DLD1 (cell line): ENCODE results near the gene CHRNA1.

ENCODE experiments used
- in situ Hi-C: cut with HindIII; loops from 2 replicates; pipeline ENCODE4 v1.10.0; 2017; ENCODE audit warnings: low sequenced_read_pairs

CHRNA1 gene

DNA sequence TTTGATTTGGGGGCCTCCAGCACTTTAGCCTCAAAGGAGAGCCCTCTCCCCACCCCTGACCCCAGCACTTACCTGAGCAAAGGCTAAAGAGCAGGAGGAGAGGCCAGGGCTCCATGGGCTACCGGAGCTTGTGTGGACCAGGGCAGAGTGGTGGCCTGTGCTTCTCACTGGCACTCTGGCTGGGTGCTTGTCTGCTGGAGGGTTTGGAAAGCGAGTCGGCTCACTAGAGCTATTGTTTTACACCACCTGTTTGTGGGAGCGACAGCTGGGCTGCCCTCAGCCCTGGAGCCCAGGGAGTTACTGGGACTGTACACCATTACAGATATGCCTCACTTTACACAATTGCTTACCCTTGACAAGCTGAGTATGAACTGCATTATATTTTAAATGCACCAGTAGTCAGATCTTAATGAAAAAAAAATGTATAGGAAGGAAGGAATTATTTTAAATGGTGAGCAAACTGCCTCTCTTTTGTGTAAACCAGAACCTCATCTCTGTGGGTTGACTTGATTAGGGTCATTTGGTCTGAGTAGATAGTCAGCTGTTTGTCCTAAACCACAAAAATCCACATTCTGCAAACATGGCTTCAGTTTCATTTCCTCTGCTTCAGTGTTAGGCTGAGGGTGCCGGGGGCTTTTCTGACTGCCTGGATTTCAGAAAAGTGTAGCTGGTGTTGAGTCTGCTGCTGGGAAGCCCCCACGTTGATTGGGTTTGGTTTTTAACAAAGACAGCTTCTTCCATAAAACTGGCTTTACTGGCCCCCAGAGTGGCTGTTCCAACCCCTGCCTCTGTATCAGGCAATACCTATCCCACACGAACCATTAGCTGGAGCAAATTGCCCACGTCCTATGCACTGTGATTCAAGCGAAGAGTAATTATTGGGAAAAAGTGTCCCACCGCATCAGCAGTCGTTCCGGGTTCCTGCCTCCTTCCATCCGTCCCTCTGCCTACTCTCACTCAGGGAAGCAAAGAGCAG is at the start of gene CHRNA1:
Gene CHRNA1 (minus strand): TSS at position 193 of the 976 bp plus-strand sequence. CDS start 78 bp downstream, at position 115.
- in situ Hi-C loops, result no loop called here

- in situ Hi-C loops, result no loop called here
Observed at GRCh38 chr2:174812037-174812436, 47.8 kb upstream of the CHRNA1 start.

GRCh38 chr2:174807931-174808330 is 43.7 kb upstream of the CHRNA1 start:
- in situ Hi-C loops, result no loop called here

GRCh38 chr2:174805803-174806202 is 41.5 kb upstream of the CHRNA1 start:
- in situ Hi-C loops, result no loop called here

GRCh38 chr2:174802459-174802858 is 38.2 kb upstream of the CHRNA1 start:
- in situ Hi-C loops, result no loop called here

- in situ Hi-C loops, result no loop called here
Observed at GRCh38 chr2:174800436-174801205, 36.3 kb upstream of the CHRNA1 start.

DNA sequence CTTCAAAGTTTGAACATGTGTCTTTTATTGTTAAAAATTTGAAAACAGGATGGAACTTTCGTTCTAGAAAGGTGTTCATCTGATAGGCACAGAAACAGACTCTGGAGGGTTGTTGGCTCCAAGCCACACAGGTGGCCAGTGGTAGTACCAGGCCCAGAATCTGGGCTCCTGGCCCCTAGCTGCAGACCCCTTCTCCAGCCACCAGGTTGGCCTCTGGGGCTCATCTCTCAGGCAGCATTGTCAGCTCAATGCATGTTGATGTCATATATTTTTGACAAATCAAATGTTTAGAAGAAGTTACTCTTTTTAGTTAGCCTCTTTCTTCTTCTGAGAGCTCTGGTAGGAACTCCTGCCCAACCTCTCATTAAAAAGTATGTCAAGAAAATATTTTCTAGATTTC is 34.5 kb upstream of the CHRNA1 start:
- in situ Hi-C loops, result no loop called here

DNA sequence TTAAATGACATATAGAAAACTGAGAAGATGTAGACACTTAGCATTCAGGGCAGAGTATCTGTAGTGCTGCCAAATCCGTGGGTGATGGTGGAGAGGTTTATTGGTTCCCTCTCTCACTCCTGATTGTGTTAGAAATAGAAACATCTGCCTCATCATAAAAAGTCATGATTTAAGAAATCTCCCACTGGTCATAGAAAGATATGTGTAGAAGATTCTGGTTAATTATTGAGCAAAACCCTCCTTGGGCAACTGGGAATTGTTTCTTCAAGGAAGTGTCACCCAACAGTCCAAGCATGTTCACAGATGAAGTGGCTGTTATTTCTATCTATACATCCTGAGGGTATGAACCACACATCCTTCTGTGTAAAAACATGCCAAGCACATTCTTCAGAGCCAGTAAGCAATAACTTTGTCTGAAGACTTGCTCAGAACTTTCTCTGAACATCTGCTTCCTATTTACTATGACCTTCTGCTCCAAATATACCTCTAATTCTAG is 33.6 kb upstream of the CHRNA1 start:
- in situ Hi-C loops, result no loop called here

GRCh38 chr2:174796319-174796771 is 32.1 kb upstream of the CHRNA1 start:
- in situ Hi-C loops, result no loop called here

DNA sequence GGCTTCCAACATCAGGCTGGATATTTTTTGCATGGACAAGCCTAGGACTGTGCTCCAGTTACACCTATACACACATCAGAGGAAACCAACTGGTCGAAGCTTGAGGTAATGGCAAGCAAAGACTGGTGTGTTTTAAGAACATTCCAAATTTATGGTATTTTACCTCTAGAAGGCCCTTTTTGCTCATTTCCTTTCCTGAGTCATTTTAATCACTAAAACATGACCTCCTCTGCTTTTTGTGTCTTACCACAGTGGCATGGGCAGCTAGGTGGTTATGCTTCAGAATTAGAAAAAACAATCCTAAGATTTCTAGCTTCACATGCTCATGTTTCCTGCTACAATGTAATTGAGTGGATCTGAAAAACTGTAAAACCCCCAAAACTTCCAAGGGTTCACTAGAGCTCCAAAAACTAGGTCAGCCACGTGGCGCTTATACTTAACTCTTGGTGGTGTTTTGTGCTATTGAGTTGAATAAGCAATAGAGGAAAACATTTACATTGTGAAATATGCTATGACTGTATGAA is 30.6 kb upstream of the CHRNA1 start:
- in situ Hi-C loops, result no loop called here

GRCh38 chr2:174792309-174793025 is 28.2 kb upstream of the CHRNA1 start:
- in situ Hi-C loops, result no loop called here

GRCh38 chr2:174791746-174792280 is 27.5 kb upstream of the CHRNA1 start:
- in situ Hi-C loops, result no loop called here

GRCh38 chr2:174791020-174791419 is 26.7 kb upstream of the CHRNA1 start:
- in situ Hi-C loops, result no loop called here

DNA sequence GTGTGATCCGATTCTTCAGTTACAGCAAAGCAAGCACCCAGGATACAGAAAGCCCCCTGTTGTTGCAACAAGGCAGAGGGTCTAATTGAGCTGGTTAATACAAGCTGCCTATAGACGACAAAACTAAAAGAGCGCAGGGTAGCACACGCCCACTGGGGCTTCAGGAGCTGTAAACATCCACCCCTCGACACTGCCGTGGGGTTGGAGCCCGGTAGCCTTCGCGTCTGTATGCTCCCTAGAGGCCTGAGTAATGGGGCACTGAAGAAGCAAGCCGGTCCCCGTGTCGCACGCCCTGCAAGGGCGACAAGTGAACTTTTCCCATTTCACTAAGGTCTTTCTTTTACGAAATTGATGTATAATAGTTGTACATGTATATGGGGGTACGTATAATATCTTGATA is 24.7 kb upstream of the CHRNA1 start:
- in situ Hi-C loops, result no loop called here

GRCh38 chr2:174788291-174788929 is 24.1 kb upstream of the CHRNA1 start:
- in situ Hi-C loops, result no loop called here

DNA sequence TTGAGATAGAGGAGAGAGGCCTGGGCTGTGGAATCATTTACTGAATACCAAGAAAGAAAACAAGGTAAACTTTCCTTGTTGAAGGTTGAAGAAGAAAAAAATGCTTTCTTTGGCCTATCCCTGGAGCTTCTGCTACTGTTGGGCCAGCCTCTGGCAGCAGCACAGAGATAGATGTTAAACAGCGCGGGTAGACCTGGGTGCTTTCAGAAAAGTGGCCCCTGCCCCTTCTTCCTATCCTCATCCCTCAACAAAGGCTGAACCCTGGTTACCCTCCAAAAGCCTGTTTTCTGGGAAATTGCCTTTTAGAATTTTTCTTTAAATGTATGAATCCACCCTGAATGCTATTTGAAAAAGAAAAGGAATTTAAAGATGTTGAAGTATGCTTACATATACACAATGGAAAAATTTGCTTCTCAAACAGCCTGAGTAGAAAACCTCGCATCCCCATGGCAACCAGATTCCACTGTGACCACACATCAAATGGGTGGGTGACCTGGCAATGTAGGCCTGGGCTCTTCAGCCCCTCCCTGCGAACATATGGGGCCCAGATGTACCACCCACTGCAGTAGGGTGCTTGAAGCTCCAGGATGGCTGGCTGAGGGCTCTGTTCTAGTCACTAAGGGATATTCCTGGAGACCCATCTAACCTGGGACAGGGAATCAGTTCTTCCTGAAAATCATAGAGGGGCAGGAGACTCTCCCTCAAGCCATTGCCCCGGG is 23.4 kb upstream of the CHRNA1 start:
- in situ Hi-C loops, result no loop called here

- in situ Hi-C loops, result no loop called here
Observed at GRCh38 chr2:174786066-174786725, 21.9 kb upstream of the CHRNA1 start.

DNA sequence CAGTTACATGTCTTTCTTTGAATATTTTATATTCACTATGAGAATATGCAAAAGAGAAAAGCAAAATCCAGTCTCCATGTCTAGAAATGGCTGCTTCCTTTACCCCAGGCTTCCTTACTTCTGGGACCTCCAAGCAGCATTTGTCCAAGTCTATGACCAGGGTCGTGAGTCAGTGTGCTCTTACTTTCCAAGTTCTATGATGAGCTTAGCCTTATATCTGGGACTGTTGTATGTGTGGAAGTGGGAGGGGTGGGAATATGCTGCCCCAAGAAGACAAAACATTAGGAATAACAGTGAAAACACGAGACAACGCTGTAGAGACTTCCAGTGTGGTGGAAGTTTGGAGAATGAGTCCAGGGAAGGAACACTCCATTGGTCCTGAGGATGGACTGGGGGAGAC is 21.2 kb upstream of the CHRNA1 start:
- in situ Hi-C loops, result no loop called here

- in situ Hi-C loops, result no loop called here
Observed at GRCh38 chr2:174784909-174785308, 20.6 kb upstream of the CHRNA1 start.
